Motor neuron (in vitro differentiated cells): ENCODE results near the gene ESR1. TPM values are rescaled to one million over a fixed set of nuclear protein-coding genes. Genes with fewer than 3 reads are reported as not detected.
A peak's percentile ranks its signal among the peaks of the same experiment; 100 is the strongest.

Experiments
- ATAC-seq, 8 experiments: fragments of 200-7000 bp; cut with Tn5 transposase; replicated peaks in 6 of 8; 2 replicates each; pipeline ENCODE4 v1.8.0; 2021; ENCODE audit warnings: mild to moderate bottlenecking in 8 of 8, moderate library complexity in 8 of 8
- H3K27ac ChIP-seq, 2 donors: fragments of 250-450 bp; sonication (Bioruptor Pico); 2 replicates each; pipeline ENCODE4 v1.9.0; 2021; ENCODE audit warnings: antibody characterized with exemption in 2 of 2, mild to moderate bottlenecking in 2 of 2, moderate library complexity in 1 of 2
- H3K4me1 ChIP-seq, 2 donors: fragments of 250-450 bp; sonication (Bioruptor Pico); replicated peaks in 1 of 2; 2 replicates each; pipeline ENCODE4 v1.6.1; 2021; ENCODE audit warnings: antibody characterized with exemption in 2 of 2, mild to moderate bottlenecking in 2 of 2, moderate library complexity in 1 of 2
- H3K4me3 ChIP-seq, 5 donors: fragments of 250-450 bp; sonication (Bioruptor Pico); 2 replicates each; pipeline ENCODE4 v1.9.0; 2021; ENCODE audit warnings: antibody characterized with exemption in 5 of 5, mild to moderate bottlenecking in 5 of 5, moderate library complexity in 4 of 5
- WGBS, 10 experiments: fragments of 450-650 bp; shearing (Covaris generic); methylation state at CpG; one replicate each; pipeline ENCODE4 v1.0.0; 2022; 5-methylcytosine and 5-hydroxymethylcytosine counted together
- in situ Hi-C, 9 experiments: fragments of 400-800 bp; cut with MboI; loops; one replicate each; pipeline ENCODE4 v1.15.0; 2021; ENCODE audit warnings: low sequenced_read_pairs in 9 of 9, low pct_unique_long_range_greater_than_20kb in 2 of 9; ENCODE audit not compliant: unreplicated experiment in 9 of 9
- total RNA-seq, 8 experiments: library from RNA; unstranded; fragments of 300-600 nt; gene quantifications; 2 replicates each; pipeline versions ENCODE4 v1.2.3 to v1.2.4, GENCODE V29; 2022

ESR1 gene
- total RNA-seq, 8 experiments from 2014 or later: 0.24 to 1.4 (median 0.77) TPM

GRCh38 chr6:152110886-152111820 is 303.7 kb downstream of the ESR1 start:
- no peak overlapping the region for H3K27ac ChIP-seq
- no peak overlapping the region for H3K4me3 ChIP-seq
- 20 to 100% (median 75%) methylated on average over 2 to 19 of the region's 20 CpGs; no CpG with 5 or more reads in 2 of the 10 experiments for WGBS, 10 experiments
- no peak for ATAC-seq
- no peaks in the 10 kb centered on the region for H3K4me1 ChIP-seq
- in situ Hi-C loops: loop anchor here in 2 of 9 experiments (25.0 kb wide), 2 partner anchors 349 to 424 kb away; no protein-coding TSS in a partner anchor

DNA sequence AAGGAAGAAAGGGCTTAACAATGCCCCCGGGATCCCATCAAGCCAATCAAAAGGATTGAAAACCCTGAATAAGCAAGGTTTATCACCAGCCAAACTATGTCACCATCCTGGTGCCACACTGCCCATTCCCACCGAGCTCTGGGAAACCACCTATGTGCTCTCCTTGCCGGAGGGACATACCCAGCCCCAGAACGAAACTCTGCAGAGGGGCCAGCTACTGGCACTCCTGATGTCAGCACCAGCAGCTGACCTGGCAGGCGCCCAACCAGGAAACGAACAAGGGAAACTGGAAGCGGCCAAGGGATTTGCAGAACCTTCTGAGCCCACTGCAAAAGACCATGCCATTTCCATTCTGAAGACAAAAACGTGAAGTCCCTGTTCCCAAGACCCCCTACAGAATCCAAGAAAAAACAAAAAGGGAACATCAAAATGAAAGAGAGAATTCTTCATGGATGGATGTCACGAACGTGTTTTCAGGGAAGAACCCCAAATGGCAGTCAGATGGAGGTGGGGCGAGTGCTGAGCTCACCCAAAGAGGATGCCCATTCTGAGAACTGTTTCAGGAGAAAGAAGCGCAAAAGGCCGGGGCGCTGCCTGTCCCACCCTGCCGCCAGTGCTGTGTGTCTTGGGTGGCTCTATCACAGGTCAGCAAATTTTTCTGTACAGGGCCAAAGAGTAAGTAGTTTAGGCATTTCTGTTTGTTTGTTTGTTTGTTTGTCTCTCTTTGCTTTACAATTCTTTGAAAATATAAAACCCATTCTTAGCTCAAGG is 305.2 kb downstream of the ESR1 start:
- 74 to 95% (median 86%) methylated on average over 5 to 10 of the region's 15 CpGs; no CpG with 5 or more reads in 1 of the 10 experiments for WGBS, 10 experiments
- in situ Hi-C loops: loop anchor here in 2 of 9 experiments (25.0 kb wide), 2 partner anchors 350 to 425 kb away; no protein-coding TSS in a partner anchor
- Histone ChIP-seq H3K4me3 (no peak overlapping the region), H3K27ac (no peak overlapping the region), H3K4me1 (peaks cover 9% of the 10 kb centered on the region in 2 donors)
- no peak for ATAC-seq

- 17 to 93% (median 69%) methylated on average over 1 to 7 of the region's 9 CpGs; no CpG with 5 or more reads in 1 of the 10 experiments for WGBS, 10 experiments
- in situ Hi-C loops: loop anchor here in 2 of 9 experiments (25.0 kb wide), 2 partner anchors 355 to 430 kb away; no protein-coding TSS in a partner anchor
- H3K4me1 ChIP-seq: peaks cover 10 to 11% of the 10 kb centered on the region in 2 donors
- peak overlapping the region; percentile 5 to 21 for H3K27ac ChIP-seq
- ATAC-seq: peak in 6 of 8 experiments; percentile 50 to 97 (median 85)
- H3K4me3 ChIP-seq: no peak overlapping the region
These were observed 310.0 kb downstream of the ESR1 start for GRCh38 chr6:152117156-152118133.

GRCh38 chr6:152118224-152118623 is 310.7 kb downstream of the ESR1 start:
- no peak for ATAC-seq
- Histone ChIP-seq H3K4me3 (no peak overlapping the region), H3K27ac (no peak overlapping the region), H3K4me1 (peaks cover 10 to 11% of the 10 kb centered on the region in 2 donors)
- in situ Hi-C loops: loop anchor here in 2 of 9 experiments (25.0 kb wide), 2 partner anchors 356 to 431 kb away; no protein-coding TSS in a partner anchor
- 65 to 100% (median 79%) methylated on average over 1 to 2 of the region's 3 CpGs; no CpG with 5 or more reads in 6 of the 10 experiments for WGBS, 10 experiments

- WGBS, 10 experiments: 80 to 100% (median 83%) methylated on average over 1 to 3 of the region's 5 CpGs; no CpG with 5 or more reads in 5 of the 10 experiments
- Histone ChIP-seq H3K4me1 (peaks cover 10 to 11% of the 10 kb centered on the region in 2 donors), H3K27ac (no peak overlapping the region), H3K4me3 (no peak overlapping the region)
- no peak for ATAC-seq
- in situ Hi-C loops: loop anchor here in 2 of 9 experiments (25.0 kb wide), 2 partner anchors 356 to 431 kb away; no protein-coding TSS in a partner anchor
These were observed 311.2 kb downstream of the ESR1 start for GRCh38 chr6:152118678-152119077.

DNA sequence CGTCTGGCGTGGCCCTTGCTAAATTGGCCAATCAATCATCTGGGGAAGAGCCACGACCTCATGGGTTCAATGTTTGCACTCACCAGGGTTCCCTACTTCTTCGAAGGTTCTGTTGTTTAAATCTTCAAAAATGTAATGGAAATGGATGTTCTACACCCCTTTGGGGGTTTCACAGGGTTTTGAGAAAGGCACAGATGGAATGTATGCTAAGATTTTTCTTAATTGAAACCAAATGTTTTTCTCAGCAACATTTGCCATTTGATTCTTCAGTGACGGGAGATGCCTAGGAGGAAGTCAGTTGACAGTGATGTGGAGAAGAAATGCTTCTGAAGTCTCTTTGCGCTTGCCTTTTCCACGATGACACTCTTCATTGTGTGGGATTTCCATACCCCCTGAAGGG is 312.3 kb downstream of the ESR1 start:
- ATAC-seq: no peak
- in situ Hi-C loops: loop anchor here in 2 of 9 experiments (25.0 kb wide), 2 partner anchors 358 to 433 kb away; no protein-coding TSS in a partner anchor
- WGBS, 10 experiments: 0 to 80% (median 55%) methylated on average over 1 to 7 of the region's 7 CpGs
- no peak overlapping the region for H3K27ac ChIP-seq
- H3K4me1 ChIP-seq: peaks cover 10 to 11% of the 10 kb centered on the region in 2 donors
- no peak overlapping the region for H3K4me3 ChIP-seq

DNA sequence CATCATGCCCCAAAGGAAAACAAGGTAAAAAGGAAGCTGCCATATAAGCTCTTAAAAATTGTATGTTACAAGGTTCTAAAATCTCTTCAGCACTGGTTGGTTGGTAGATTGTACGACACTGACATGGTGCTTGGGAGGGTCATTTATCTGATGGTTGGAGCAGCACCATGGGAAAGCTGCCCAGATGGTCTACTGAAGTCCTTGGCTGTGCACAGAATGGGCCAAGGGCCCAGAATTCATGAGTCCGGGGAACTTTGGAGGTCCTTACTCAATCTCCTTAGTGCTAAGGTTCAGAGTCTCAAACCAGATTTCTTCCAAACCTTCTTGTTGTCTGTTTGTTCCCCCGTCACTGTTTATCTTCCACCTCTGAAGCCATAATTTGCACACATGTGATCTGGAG is 314.4 kb downstream of the ESR1 start:
- in situ Hi-C loops: loop anchor here in 2 of 9 experiments (25.0 kb wide), 2 partner anchors 360 to 435 kb away; no protein-coding TSS in a partner anchor
- 57 to 90% (median 80%) methylated on average over 1 to 2 of the region's 3 CpGs; no CpG with 5 or more reads in 3 of the 10 experiments for WGBS, 10 experiments
- no peak for ATAC-seq
- H3K4me3 ChIP-seq: no peak overlapping the region
- H3K27ac ChIP-seq: no peak overlapping the region
- peaks cover 8 to 9% of the 10 kb centered on the region in 2 donors for H3K4me1 ChIP-seq

DNA sequence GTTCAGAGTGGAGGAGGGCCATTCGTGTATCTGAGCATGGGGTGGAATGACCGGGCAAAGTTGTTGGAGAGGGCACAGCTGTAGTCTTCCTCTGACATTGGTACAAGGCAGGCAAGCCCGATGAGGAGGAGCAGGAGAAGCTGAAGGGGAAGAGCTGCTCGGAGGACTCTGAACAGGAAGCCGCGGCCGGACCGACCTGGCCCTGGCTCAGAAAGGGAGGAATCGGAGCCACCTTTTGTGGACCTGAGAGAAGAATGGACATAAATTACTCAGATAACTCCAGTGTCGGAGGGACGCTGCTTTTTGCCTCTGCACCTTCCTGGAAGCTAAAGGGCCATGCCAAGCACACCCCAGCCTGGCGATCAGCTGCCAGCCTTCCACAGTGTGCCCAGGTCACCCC is 315.0 kb downstream of the ESR1 start:
- no peak overlapping the region for H3K27ac ChIP-seq
- WGBS, 10 experiments: 50 to 100% (median 93%) methylated on average over 2 to 9 of the region's 12 CpGs; no CpG with 5 or more reads in 3 of the 10 experiments
- no peak for ATAC-seq
- peaks cover 3 to 4% of the 10 kb centered on the region in 2 donors for H3K4me1 ChIP-seq
- in situ Hi-C loops: loop anchor here in 2 of 9 experiments (25.0 kb wide), 2 partner anchors 360 to 435 kb away; no protein-coding TSS in a partner anchor
- H3K4me3 ChIP-seq: no peak overlapping the region

DNA sequence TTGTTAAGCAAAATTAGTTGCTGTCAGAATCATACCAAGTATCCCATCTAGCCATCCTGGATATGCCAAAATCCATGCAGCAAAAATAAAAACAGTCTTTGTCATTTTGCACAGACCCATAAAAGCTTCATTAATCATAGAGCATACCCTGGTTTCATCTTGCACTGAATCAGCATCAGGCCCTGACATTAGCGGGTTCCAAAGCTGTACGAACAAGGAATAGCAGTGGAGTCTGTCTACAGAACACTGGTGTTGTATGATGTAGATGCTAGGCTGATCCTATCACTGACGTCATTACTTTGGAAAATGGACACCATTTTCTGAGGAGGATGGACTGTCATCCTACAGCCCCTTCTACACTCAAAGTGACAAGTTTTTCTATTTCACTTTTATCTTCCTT is 315.6 kb downstream of the ESR1 start:
- H3K4me1 ChIP-seq: no peaks in the 10 kb centered on the region
- in situ Hi-C loops: loop anchor here in 2 of 9 experiments (25.0 kb wide), 2 partner anchors 361 to 436 kb away; no protein-coding TSS in a partner anchor
- 65 to 100% (median 100%) methylated on average over 1 to 3 of the region's 3 CpGs; no CpG with 5 or more reads in 2 of the 10 experiments for WGBS, 10 experiments
- no peak overlapping the region for H3K27ac ChIP-seq
- no peak overlapping the region for H3K4me3 ChIP-seq
- ATAC-seq: no peak

- peak in 4 of 8 experiments; percentile 27 to 68 (median 53) for ATAC-seq
- in situ Hi-C loops: loop anchor here in 2 of 9 experiments (25.0 kb wide), 3 partner anchors 138 to 437 kb away; no protein-coding TSS in a partner anchor
- Histone ChIP-seq H3K27ac (no peak overlapping the region), H3K4me3 (no peak overlapping the region), H3K4me1 (no peaks in the 10 kb centered on the region)
- WGBS, 10 experiments: 31 to 70% (median 44%) methylated on average over 1 to 3 of the region's 3 CpGs
These were observed 317.1 kb downstream of the ESR1 start for GRCh38 chr6:152124429-152125074.
